HFF-Myc (cell line): ENCODE results near the gene LY6G6F.

ENCODE experiments used
- DNase-seq: peaks from one replicate; pipeline ENCODE4 v3.0.0-alpha.2; 2011; ENCODE audit warnings: low read depth; ENCODE audit errors: extremely low read depth
- H3K4me3 ChIP-seq: replicated peaks from 2 replicates; pipeline ENCODE4 v1.5.1; 2011; ENCODE audit warnings: low read depth, mild to moderate bottlenecking, control low read depth, low read length
- TF ChIP-seq, protein P1 (sequence below): IDR thresholded peaks from 2 replicates; pipeline ENCODE4 v1.5.1; 2012; ENCODE audit warnings: mild to moderate bottlenecking, low read depth, low read length, control low read depth; ENCODE audit errors: missing control alignments

Gene LY6G6F

DNA sequence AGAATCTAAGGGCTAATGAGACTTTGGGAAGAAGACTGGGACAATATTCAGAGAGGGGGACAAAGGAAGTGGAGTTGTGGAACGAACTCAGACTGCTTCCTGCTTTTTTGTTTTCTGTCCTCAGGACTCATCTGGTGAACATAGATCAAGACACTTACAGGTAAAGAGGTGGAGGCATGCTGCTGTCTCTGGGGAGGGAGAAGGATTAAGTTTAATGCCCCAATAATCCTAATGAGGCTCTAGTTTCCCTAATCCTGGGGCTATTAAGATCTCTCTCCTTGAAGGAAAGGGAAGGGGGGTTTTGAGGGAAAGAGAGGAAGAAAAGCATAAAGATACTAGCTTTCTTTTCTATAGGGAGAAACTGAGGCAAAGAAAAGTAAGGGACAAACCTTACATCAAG lies 37.8 kb downstream of the LY6G6F start:
- H3K4me3 ChIP-seq: no peak overlapping the region
- TF ChIP-seq, protein P1, sequence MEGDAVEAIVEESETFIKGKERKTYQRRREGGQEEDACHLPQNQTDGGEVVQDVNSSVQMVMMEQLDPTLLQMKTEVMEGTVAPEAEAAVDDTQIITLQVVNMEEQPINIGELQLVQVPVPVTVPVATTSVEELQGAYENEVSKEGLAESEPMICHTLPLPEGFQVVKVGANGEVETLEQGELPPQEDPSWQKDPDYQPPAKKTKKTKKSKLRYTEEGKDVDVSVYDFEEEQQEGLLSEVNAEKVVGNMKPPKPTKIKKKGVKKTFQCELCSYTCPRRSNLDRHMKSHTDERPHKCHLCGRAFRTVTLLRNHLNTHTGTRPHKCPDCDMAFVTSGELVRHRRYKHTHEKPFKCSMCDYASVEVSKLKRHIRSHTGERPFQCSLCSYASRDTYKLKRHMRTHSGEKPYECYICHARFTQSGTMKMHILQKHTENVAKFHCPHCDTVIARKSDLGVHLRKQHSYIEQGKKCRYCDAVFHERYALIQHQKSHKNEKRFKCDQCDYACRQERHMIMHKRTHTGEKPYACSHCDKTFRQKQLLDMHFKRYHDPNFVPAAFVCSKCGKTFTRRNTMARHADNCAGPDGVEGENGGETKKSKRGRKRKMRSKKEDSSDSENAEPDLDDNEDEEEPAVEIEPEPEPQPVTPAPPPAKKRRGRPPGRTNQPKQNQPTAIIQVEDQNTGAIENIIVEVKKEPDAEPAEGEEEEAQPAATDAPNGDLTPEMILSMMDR: no peak
- no peak for DNase-seq

DNA sequence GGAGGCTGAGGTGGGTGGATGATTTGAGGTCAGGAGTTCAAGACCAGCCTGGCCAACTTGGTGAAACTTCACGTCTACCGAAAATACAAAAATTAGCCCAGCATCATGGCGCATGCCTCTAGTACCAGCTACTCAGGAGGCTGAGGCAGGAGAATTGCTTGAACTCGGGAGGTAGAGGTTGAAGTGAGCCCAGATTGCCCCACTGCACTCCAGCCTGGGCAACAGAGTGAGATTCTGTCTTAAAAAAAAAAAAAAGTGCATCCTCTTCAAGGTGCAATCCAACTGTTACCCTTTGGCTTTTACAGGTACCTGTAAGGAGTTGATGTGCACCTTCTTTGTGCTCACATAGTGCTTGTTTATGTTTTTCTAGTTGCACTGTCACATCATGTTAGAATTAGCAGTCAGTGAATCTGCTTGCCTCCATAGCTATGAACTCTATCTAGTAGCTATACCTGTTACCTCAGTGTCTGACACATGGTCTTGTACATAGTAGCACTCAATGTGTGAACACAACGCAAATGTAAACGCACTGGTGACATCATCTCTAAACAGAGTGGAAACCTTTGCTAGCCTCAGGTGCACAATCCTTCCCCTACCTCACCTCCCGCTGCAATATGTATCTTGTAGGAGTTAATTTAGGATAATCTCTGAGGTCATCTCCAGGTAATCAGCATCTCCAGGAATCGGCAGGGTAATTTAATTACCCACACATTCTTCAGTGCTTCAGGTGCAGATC lies 42.8 kb downstream of the LY6G6F start:
- no peak overlapping the region for H3K4me3 ChIP-seq
- DNase-seq: no peak
- TF ChIP-seq, protein P1: no peak

DNA sequence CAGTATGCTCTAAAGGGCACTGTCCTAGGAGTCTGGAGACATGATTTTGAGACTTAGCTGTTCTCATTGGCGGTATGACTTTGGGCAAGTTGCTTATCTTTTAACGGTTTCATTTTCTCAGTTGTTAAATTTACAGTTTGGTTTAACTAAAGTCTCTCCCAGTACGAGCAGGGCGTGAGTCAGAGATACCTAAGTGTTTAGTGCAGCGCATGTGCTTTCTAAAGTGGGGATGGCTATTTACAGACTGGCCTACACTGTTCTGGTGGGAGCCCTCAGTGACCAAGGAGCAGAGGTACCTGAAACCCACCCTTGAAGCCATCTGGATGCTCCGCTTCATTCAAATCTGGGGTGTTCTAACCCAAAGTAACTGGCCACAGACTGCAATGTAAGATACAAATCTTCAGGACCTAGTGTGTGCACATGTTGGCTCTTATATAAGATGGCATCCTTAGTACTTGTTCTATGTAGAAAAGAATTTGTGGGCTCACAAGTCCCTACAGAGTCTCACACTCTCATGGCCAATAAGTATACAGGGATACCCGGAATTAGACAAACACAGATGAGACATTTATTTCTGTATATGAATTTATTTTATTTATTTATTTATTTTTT lies 43.9 kb downstream of the LY6G6F start:
- TF ChIP-seq, protein P1: no peak
- no peak overlapping the region for H3K4me3 ChIP-seq
- no peak for DNase-seq

DNA sequence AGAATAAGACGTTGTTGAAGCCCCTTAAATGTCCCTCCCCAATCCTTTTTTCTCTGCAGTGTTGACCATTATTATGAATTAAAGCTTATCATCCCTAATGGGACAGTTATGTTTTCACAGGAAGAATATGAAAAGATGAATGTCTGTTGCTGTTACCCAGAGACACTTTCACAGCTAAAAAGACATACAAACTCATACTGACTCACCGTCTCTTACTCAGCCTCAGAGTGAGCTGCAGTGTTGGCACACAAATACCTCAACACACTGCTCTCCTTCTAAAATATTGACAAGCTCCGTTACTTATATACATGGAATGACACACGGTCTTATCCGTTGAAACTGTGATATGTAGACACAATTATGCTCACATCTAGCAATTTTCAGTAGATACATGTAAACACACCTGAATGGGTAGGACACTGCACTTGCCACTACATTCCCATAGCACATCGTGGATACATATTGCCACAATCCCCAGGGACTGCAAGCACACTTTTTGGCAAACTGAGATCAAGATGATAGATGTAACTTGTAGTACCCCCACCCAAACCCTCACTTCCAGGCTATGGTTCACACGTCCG lies 46.2 kb downstream of the LY6G6F start:
- H3K4me3 ChIP-seq: no peak overlapping the region
- no peak for DNase-seq
- TF ChIP-seq, protein P1: no peak

DNA sequence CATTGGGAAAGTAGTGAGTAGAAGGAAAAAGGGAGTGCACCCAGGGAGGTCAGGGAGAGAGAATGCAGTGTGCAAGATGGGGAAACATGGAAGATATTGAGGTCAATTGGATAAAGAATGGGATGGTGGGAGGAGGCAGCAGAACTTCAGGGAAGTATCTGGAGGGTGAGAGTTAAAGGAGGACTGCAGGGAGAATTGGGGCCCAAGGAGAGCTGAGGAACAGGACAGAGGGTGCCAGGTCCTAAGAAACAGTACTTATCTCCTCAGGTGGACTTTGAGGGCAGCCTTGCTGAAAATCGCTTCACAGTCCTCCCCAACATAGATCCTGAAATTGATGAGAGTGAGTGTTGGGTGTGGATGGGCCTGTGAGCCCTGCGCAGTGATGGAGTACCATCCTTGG lies 51.6 kb downstream of the LY6G6F start:
- DNase-seq: no peak
- no peak overlapping the region for H3K4me3 ChIP-seq
- TF ChIP-seq, protein P1: no peak
